ENCODE data around the gene CYTH2. TPM values are rescaled to one million over a fixed set of nuclear protein-coding genes. Genes with fewer than 3 reads are reported as not detected.
A peak's percentile ranks its signal among the peaks of the same experiment; 100 is the strongest.

CYTH2 gene
- total RNA-seq, 2 experiments from 2014 or later = 44.0 to 53.2 TPM

DNA sequence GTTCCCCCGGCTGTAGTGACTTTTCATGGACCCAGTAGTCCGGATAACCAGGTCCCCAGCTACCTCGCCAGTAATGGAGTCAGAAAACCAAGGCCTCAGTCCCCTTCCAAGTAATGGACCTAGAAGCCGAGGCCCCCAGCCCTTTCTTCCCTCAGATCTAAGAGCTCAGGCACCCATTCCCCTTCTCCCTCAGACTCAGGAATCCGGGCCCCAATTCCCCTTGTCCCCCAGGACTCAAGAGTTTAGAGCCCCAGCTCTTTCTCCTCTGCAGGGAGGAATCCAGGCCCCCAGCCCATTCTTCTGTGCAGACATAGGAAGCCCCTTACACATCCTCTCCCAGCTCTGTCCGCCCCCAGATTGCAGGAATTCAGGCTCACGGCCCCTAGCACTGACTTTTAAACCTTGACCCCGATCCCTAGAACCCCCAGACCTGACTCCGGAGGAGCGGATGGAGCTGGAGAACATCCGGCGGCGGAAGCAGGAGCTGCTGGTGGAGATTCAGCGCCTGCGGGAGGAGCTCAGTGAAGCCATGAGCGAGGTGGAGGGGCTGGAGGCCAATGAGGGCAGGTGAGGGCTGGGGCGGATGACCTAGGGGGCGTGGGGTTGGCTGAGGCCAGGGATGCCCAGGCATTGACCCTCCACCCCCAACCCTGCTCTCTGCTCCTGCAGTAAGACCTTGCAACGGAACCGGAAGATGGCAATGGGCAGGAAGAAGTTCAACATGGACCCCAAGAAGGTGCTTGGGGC is 938 bp downstream of the CYTH2 start:
- Histone ChIP-seq H3K9me2 (ENCODE audit: insufficient read depth, low read length) (no peaks in the 10 kb centered on the region), H3K4me2 (ENCODE audit: low read length) (peak overlapping the region; percentile 95), H3K9me3 (ENCODE audit: low read length) (no peaks in the 10 kb centered on the region), H2AFZ (ENCODE audit: low read length) (no peak overlapping the region), H3K4me1 (ENCODE audit: insufficient read depth, low read length, poor library complexity, severe bottlenecking) (peaks cover 13% of the 10 kb centered on the region), H3K79me2 (ENCODE audit: insufficient read depth, low read depth, low read length) (peaks cover 8% of the 10 kb centered on the region), H3K27ac (ENCODE audit: low read depth, low read length, poor library complexity, severe bottlenecking) (peak overlapping the region; percentile 83), H4K20me1 (ENCODE audit: insufficient read depth, low read length) (peaks cover 5% of the 10 kb centered on the region; the same call in 1 of the 2 replicates), H3K36me3 (ENCODE audit: insufficient read depth, low read length) (peaks cover 49% of the 10 kb centered on the region), H3K4me3 (ENCODE audit: low read depth, low read length, poor library complexity, severe bottlenecking) (peak overlapping the region; percentile 80)
- POLR2A ChIA-PET = no interaction called here
- DNase-seq (ENCODE audit: low spot score) = no peak
- BruUV-seq (replicated peaks) = no TSS peak
- intact Hi-C loops (cut with micrococcal nuclease; ENCODE audit: unreplicated experiment) = loop anchor here (1.0 kb wide), 1 partner anchor 25 kb away; the partner anchor contains the start of gene GRWD1
- CTCF ChIA-PET (ENCODE audit: unreplicated experiment) = no interaction called here
- TF ChIP-seq, protein P1, sequence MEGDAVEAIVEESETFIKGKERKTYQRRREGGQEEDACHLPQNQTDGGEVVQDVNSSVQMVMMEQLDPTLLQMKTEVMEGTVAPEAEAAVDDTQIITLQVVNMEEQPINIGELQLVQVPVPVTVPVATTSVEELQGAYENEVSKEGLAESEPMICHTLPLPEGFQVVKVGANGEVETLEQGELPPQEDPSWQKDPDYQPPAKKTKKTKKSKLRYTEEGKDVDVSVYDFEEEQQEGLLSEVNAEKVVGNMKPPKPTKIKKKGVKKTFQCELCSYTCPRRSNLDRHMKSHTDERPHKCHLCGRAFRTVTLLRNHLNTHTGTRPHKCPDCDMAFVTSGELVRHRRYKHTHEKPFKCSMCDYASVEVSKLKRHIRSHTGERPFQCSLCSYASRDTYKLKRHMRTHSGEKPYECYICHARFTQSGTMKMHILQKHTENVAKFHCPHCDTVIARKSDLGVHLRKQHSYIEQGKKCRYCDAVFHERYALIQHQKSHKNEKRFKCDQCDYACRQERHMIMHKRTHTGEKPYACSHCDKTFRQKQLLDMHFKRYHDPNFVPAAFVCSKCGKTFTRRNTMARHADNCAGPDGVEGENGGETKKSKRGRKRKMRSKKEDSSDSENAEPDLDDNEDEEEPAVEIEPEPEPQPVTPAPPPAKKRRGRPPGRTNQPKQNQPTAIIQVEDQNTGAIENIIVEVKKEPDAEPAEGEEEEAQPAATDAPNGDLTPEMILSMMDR (conservative IDR thresholded peaks at IDR 0.05; ENCODE audit: low read length) = no peak
- TF ChIP-seq EZH2phosphoT487 (IDR thresholded peaks at IDR 0.05; ENCODE audit: borderline replicate concordance, low read depth, low read length) = no peak

DNA sequence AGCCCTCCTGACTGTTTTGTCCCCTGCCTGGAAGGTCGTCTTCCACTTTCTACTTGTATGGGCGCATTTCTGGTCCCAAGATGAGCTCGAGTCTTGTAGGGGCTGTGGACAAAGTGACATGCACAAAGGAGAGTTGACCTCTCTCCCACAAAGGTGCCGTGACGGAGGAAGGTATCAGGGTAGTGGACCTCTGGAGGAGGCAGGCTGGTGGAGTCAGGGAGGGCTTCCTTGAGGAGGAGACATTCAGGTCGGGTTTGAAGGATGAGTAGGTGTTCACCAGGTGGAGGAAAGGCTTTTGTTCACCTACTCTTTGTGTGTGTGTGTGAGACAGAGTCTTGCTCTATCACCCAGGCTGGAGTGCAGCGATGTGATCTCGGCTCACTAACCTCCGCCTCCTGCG is 1.7 kb downstream of the CYTH2 start:
- Histone ChIP-seq H3K4me2 (ENCODE audit: low read length) (no peak overlapping the region), H3K4me3 (ENCODE audit: low read depth, low read length, poor library complexity, severe bottlenecking) (no peak overlapping the region), H3K4me1 (ENCODE audit: insufficient read depth, low read length, poor library complexity, severe bottlenecking) (peaks cover 13% of the 10 kb centered on the region), H4K20me1 (ENCODE audit: insufficient read depth, low read length) (peaks cover 5% of the 10 kb centered on the region; the same call in 1 of the 2 replicates), H3K27ac (ENCODE audit: low read depth, low read length, poor library complexity, severe bottlenecking) (no peak overlapping the region), H3K9me3 (ENCODE audit: low read length) (no peaks in the 10 kb centered on the region), H3K36me3 (ENCODE audit: insufficient read depth, low read length) (peaks cover 57% of the 10 kb centered on the region), H3K79me2 (ENCODE audit: insufficient read depth, low read depth, low read length) (peaks cover 8% of the 10 kb centered on the region), H2AFZ (ENCODE audit: low read length) (no peak overlapping the region), H3K9me2 (ENCODE audit: insufficient read depth, low read length) (no peaks in the 10 kb centered on the region)
- no TSS peak for BruUV-seq (replicated peaks)
- DNase-seq (ENCODE audit: low spot score) = no peak
- intact Hi-C loops (cut with micrococcal nuclease; ENCODE audit: unreplicated experiment) = no loop called here
- ChIA-PET CTCF (ENCODE audit: unreplicated experiment) (no interaction called here), POLR2A (no interaction called here)
- TF ChIP-seq EZH2phosphoT487 (IDR thresholded peaks at IDR 0.05; ENCODE audit: borderline replicate concordance, low read depth, low read length) = no peak
- TF ChIP-seq, protein P1 (conservative IDR thresholded peaks at IDR 0.05; ENCODE audit: low read length) = no peak

DNA sequence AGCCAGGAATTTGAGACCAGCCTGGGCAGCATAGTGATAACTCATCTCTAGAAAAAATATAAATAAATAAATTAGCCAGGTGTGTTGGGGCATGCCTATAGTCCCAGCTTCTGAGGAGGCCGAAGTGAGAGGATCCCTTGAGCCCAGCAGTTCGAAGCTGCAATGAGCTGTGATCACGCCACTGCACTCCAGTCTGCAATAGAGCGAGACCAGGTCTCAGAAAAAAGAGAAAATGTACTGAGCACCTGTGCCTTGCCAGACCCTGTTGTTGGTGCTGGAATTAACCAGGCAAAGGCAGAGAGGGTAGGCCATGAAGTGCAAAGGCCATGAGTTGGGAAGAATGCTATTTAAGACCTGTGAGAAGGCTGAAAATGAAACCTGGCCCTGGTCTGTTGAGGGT is 2.7 kb downstream of the CYTH2 start:
- H3K9me3 ChIP-seq (ENCODE audit: low read length) = no peaks in the 10 kb centered on the region
- POLR2A ChIA-PET = no interaction called here
- CTCF ChIA-PET (ENCODE audit: unreplicated experiment) = no interaction called here
- no peak for DNase-seq (ENCODE audit: low spot score)
- intact Hi-C loops (cut with micrococcal nuclease; ENCODE audit: unreplicated experiment) = no loop called here
- H3K4me1 ChIP-seq (ENCODE audit: insufficient read depth, low read length, poor library complexity, severe bottlenecking) = peaks cover 13% of the 10 kb centered on the region
- no peak overlapping the region for H2AFZ ChIP-seq (ENCODE audit: low read length)
- H3K4me2 ChIP-seq (ENCODE audit: low read length) = no peak overlapping the region
- no peak overlapping the region for H3K27ac ChIP-seq (ENCODE audit: low read depth, low read length, poor library complexity, severe bottlenecking)
- H3K4me3 ChIP-seq (ENCODE audit: low read depth, low read length, poor library complexity, severe bottlenecking) = no peak overlapping the region
- H3K9me2 ChIP-seq (ENCODE audit: insufficient read depth, low read length) = no peaks in the 10 kb centered on the region
- BruUV-seq (replicated peaks) = TSS peak; percentile 36
- H3K79me2 ChIP-seq (ENCODE audit: insufficient read depth, low read depth, low read length) = peaks cover 8% of the 10 kb centered on the region
- peaks cover 5% of the 10 kb centered on the region; the same call in 1 of the 2 replicates for H4K20me1 ChIP-seq (ENCODE audit: insufficient read depth, low read length)
- H3K36me3 ChIP-seq (ENCODE audit: insufficient read depth, low read length) = peaks cover 62% of the 10 kb centered on the region
- TF ChIP-seq, protein P1 (conservative IDR thresholded peaks at IDR 0.05; ENCODE audit: low read length) = no peak
- no peak for TF ChIP-seq EZH2phosphoT487 (IDR thresholded peaks at IDR 0.05; ENCODE audit: borderline replicate concordance, low read depth, low read length)
